ENCODE results near the gene ZNF407. TPM values are rescaled to one million over a fixed set of nuclear protein-coding genes. Genes with fewer than 3 reads are reported as not detected.

The ZNF407 gene
- total RNA-seq, 1 donor from 2014 or later = 10.6 TPM

GRCh38 chr18:74930616-74931015 is 332.9 kb downstream of the ZNF407 start:
- no peak overlapping the region for H3K27ac ChIP-seq (replicated peaks)
- no peaks in the 10 kb centered on the region for H3K4me1 ChIP-seq
- intact Hi-C loops (cut with micrococcal nuclease) = no loop called here
- H3K9me3 ChIP-seq (replicated peaks) = no peaks in the 10 kb centered on the region
- H3K27me3 ChIP-seq (ENCODE audit: low read depth) = no peaks in the 10 kb centered on the region
- no peak for TF ChIP-seq CTCF (IDR thresholded peaks at IDR 0.05; ENCODE audit: borderline replicate concordance)
- no peak for DNase-seq
- no peak overlapping the region for H3K4me3 ChIP-seq
- peaks cover 16% of the 10 kb centered on the region for H3K36me3 ChIP-seq

- DNase-seq = no peak
- Histone ChIP-seq H3K27ac (replicated peaks) (no peak overlapping the region), H3K4me1 (no peaks in the 10 kb centered on the region), H3K36me3 (peaks cover 6% of the 10 kb centered on the region), H3K9me3 (replicated peaks) (no peaks in the 10 kb centered on the region), H3K27me3 (ENCODE audit: low read depth) (no peaks in the 10 kb centered on the region), H3K4me3 (no peak overlapping the region)
- TF ChIP-seq CTCF (IDR thresholded peaks at IDR 0.05; ENCODE audit: borderline replicate concordance) = no peak
- intact Hi-C loops (cut with micrococcal nuclease) = no loop called here
These were observed 336.3 kb downstream of the ZNF407 start for GRCh38 chr18:74933930-74934329.

- H3K36me3 ChIP-seq = peaks cover 6% of the 10 kb centered on the region
- H3K9me3 ChIP-seq (replicated peaks) = no peaks in the 10 kb centered on the region
- DNase-seq = no peak
- no peaks in the 10 kb centered on the region for H3K4me1 ChIP-seq
- no peaks in the 10 kb centered on the region for H3K27me3 ChIP-seq (ENCODE audit: low read depth)
- no peak overlapping the region for H3K4me3 ChIP-seq
- TF ChIP-seq CTCF (IDR thresholded peaks at IDR 0.05; ENCODE audit: borderline replicate concordance) = no peak
- H3K27ac ChIP-seq (replicated peaks) = no peak overlapping the region
- intact Hi-C loops (cut with micrococcal nuclease) = no loop called here
These were observed 337.8 kb downstream of the ZNF407 start for GRCh38 chr18:74935434-74935833.

DNA sequence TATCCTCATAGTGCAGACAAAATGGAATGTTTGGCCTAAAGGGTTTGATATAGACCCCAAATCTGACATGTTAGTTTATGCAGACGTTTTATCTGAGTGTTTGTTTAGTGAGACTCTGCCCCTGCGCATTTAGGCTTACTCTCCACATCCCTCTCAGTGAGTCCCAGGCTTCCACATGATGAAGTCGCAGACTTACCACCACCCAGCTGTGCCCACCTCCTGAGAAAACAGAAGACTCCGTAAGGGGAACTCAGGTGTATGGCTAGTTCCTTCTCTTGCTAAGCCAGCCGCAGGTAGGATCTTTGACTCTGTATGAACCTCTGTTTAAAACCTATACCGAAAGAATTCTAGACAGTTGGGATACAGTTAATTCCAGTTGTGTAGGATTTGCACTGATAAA is 338.7 kb downstream of the ZNF407 start:
- no peak overlapping the region for H3K4me3 ChIP-seq
- DNase-seq = no peak
- no peaks in the 10 kb centered on the region for H3K9me3 ChIP-seq (replicated peaks)
- no peak overlapping the region for H3K27ac ChIP-seq (replicated peaks)
- no peaks in the 10 kb centered on the region for H3K4me1 ChIP-seq
- no peak for TF ChIP-seq CTCF (IDR thresholded peaks at IDR 0.05; ENCODE audit: borderline replicate concordance)
- H3K36me3 ChIP-seq = peaks cover 6% of the 10 kb centered on the region
- H3K27me3 ChIP-seq (ENCODE audit: low read depth) = no peaks in the 10 kb centered on the region
- intact Hi-C loops (cut with micrococcal nuclease) = no loop called here

DNA sequence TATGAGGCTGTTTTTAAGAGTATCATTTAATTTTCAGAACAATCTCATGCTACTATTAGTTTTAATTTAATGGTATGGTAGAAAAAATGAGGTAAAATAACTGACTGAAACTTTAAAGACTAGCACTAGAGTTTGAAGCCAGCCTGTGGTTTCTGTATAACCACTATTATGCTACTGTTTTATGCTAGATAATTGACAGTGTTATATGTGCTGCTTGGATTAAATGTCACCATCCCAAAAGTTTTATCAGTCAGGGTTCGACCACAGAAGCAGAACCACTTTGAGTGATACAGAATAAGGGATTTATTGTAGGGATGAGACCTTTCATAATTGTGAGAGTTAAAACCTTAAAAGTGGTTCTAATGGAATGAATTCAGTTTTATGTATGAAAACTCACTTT is 339.6 kb downstream of the ZNF407 start:
- no peaks in the 10 kb centered on the region for H3K27me3 ChIP-seq (ENCODE audit: low read depth)
- no peak overlapping the region for H3K4me3 ChIP-seq
- no peak for DNase-seq
- no peaks in the 10 kb centered on the region for H3K4me1 ChIP-seq
- TF ChIP-seq CTCF (IDR thresholded peaks at IDR 0.05; ENCODE audit: borderline replicate concordance) = no peak
- intact Hi-C loops (cut with micrococcal nuclease) = no loop called here
- H3K36me3 ChIP-seq = peaks cover 6% of the 10 kb centered on the region
- H3K27ac ChIP-seq (replicated peaks) = no peak overlapping the region
- H3K9me3 ChIP-seq (replicated peaks) = no peaks in the 10 kb centered on the region

DNA sequence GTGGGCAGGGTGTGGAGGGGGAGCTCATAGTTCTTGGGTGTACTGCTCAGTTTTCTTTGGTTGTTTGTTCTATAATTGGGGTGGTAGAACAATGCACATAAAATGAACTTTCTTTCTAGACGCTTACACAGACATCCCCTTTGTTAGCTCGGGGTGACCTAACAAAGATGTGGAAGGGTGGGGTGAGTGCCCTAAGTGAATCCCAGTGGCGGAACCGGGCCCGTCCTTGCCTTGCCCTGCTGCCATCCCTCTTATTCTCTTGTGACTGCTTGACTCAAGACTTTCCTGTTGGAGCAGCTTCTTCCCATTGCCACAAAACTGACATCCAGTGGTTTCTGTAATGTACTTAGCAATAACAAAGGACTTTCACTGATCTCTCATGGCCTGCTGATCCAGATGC is 343.2 kb downstream of the ZNF407 start:
- Histone ChIP-seq H3K36me3 (no peaks in the 10 kb centered on the region), H3K27ac (replicated peaks) (no peak overlapping the region), H3K4me3 (no peak overlapping the region), H3K4me1 (no peaks in the 10 kb centered on the region), H3K9me3 (replicated peaks) (no peaks in the 10 kb centered on the region), H3K27me3 (ENCODE audit: low read depth) (no peaks in the 10 kb centered on the region)
- intact Hi-C loops (cut with micrococcal nuclease) = no loop called here
- no peak for TF ChIP-seq CTCF (IDR thresholded peaks at IDR 0.05; ENCODE audit: borderline replicate concordance)
- no peak for DNase-seq
